ENCODE measurements around the gene DDR1.
"Not testable (repeated sequence)": the region's sequence is repeated elsewhere in the genome, so short reads cannot be mapped to it uniquely, and the experiment has no call there.

Gene DDR1

DNA sequence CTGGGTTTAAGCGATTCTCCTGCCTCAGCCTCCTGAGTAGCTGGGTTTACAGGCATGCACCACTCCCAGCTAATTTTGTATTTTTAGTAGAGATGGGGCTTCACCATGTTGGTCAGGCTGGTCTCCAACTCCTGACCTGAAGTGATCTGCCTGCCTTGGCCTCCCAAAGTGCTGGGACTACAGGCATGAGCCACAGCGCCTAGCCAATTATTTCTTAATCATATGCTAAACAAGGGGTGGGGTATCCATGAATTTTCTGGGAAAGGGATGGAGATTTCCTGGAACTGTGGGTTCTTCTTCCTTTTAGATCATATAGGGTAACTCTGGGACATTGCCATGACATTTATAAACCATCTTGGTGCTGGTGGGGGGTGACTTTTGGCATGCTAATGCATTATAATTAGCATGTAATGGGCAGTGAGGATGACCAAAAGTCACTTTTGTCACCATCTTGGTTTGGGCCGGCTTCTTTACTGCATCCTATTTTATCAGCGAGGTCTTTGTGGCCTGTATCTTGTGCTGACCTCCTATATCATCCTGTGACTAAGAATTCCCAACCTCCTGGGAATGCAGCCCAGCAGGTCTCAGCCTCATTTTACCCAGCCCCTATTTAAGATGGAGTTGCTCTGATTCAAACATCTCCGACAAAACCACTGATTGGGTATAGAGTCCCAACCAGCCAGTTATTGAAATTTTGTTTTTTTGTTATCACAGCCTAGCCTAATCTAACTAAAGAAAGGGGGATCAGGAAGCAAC, 29.9 kb upstream of the DDR1 start:
- no peak for DNase-seq

DNA sequence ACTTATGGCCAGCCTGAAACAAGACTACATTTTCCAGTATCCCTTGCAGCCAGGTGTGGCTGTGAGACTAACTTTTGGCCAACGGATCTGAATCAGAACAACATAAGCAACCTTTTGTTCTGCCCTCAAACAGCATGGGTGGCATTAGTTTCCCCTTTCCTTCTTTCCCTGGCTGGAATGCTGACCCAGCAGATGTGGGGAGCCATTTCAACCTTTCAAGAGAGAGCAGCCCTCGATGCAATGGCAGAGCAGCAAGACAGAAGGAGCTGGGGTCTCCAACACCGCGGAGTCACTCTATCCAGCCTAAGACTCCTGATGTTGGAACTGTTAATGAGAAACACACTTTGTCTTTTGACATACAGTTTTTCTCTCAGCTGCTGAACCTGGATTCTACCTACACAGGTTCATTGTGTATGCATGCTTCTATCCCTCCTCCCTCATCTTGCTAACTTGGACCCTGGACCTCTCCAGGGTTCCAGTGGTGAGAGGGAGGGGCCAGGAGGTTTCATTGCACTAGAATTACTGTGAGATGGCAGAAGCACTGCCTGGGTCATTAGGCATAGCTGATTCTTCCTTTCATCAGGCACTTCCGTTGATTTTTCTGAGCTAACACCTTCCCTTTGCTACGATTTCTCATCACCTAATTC, 28.8 kb upstream of the DDR1 start:
- no peak for DNase-seq

DNA sequence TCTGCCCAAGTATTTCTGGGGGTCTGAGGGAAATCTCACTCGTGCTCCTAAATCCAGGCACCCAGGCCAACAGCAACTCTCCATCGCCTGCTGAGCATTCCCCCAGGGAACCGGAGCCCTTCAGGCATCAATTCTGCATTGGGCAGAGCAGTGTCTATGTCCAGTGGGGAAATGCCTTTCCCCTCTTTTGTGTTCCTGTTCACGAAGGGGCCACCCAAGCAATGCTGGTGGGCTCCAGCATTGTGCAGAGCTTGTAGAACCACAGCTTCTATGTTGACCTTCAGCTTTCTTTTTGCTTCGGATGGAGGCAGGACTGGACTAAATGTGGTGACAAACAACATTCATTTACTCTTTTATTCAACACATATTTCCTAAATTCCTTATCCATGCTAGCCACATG, 27.2 kb upstream of the DDR1 start:
- DNase-seq, result no peak

DNA sequence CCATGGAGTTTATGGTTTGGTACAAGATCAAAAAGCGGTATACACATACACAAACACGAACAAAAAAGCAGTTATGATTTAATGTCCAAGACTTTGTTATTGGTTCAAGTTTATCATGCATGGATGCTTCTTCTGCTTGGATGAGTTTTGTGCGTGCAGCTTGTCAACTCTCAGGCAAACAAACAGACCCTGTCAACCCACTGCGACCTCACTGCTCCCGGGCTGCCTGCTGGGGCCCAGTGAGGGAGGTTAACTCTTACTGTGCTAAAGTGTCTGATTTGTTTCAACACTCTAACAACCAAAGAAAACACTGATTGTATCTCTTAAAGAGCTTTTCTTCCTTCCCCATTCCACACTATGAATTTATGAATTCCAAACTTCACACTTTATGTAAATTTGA, 26.8 kb upstream of the DDR1 start:
- DNase-seq, result no peak

DNA sequence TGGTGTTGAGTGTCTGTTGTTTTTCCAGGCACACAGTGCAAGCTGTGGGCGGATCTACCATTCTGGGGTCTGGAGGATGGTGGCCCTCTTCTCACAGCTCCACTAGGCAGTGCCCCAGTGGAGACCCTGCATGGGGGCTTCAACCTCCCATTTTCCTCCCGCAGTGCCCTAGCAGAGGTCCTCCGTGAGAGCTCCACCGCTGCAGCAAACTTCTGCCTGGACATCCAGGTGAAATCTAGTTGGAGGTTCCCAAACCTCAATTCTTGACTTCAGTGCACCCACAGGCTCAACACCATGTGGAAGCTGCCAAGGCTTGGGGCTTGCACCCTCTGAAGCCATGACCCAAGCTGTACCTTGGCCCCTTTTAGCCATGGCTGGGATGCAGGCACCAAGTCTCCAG, 24.6 kb upstream of the DDR1 start:
- DNase-seq, result not testable (repeated sequence)

DNA sequence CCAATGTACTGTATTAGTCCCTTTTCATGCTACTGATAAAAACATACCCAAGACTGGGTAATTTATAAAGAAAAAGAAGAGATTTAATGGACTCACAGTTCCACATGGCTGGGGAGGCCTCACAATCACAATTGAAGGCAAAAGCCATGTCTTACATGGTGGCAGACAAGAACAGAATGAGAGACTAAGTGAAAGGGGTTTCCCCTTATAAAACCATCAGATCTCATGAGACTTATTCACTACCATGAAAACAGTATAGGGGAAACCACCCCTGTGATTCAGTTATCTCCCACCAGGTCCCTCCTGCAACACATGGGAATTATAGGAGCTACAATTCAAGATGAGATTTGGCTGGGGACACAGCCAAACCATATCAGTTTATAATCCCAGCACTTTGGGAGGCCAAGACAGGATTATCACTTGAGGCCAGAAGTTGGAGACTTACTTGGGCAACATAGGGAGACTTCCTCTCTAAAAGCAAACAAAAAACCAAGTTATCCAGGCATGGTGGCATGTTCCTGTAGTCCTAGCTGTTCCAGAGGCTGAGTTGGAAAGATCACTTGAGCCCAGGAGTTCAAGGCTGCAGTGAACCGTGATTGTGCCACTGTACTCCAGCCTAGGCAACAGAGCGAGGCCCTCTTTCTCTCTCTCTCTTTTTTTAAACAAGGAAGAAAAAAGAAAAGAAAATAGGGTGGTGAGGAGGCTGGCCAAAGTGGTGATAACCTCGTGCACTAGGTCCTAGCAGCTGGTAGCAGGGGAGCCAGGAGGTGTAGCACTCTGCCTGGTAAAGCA, 22.9 kb upstream of the DDR1 start:
- DNase-seq, result no peak

GRCh38 chr6:30862156-30862875, 22.0 kb upstream of the DDR1 start:
- no peak for DNase-seq

- no peak for DNase-seq
These were observed 20.0 kb upstream of the DDR1 start for GRCh38 chr6:30864325-30864724.

DNA sequence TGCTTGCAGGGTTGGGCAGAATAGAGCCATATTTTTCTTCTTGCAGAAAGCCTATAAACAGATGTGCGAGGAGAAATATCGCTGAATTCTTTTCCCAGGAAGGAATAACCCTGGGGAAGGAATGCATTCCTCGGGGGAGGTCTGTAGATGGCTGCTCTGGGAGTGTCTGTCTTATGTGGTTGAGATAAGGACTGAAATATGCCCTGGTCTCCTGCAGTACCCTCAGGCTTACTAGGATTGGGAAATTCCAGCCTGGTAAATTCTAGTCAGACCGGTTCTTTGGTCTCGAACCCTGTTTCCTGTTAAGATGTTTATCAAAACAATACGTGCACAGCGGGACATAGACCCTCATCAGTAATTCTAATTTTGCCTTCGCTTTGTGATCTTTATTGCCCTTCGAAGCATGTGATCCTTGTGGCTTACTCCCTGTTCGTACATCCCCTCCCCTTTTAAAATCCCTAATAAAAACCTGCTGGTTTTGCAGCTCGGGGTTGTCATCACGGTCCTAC, 15.0 kb upstream of the DDR1 start:
- DNase-seq, result not testable (repeated sequence)

- no peak for DNase-seq
These were observed 13.8 kb upstream of the DDR1 start for GRCh38 chr6:30870546-30870945.

DNA sequence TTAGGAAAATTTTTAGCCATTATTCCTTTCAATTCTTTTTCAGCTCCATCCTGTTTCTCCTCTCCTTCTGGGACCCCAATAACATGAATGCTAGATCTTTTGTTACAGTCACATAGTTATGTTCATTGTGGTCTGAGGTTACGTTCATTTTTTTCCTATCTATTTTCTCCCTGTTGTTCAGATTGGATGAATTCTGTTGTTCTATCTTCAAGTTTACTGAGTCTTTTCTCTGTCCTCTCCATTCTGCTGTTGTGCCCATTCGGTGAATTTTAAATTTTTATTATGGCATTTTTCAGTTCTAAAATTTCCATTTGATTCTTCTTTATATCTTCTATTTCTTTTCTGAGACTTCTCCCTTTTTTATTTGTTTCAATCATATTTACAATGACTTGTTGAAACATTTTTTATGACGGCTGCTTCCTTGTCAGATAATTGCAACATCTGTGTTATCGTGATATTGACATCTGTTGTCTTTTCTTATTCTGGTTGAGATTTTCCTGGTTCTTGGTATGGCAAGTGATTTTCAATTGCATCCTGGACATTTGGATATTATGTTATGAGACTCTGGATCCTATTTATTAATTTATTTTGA, 12.6 kb upstream of the DDR1 start:
- no peak for DNase-seq

GRCh38 chr6:30873137-30873640, 11.1 kb upstream of the DDR1 start:
- DNase-seq, result no peak

- not testable (repeated sequence) for DNase-seq
These were observed 10.5 kb upstream of the DDR1 start for GRCh38 chr6:30873795-30874194.

GRCh38 chr6:30875244-30876038, 8.9 kb upstream of the DDR1 start:
- DNase-seq, result no peak

DNA sequence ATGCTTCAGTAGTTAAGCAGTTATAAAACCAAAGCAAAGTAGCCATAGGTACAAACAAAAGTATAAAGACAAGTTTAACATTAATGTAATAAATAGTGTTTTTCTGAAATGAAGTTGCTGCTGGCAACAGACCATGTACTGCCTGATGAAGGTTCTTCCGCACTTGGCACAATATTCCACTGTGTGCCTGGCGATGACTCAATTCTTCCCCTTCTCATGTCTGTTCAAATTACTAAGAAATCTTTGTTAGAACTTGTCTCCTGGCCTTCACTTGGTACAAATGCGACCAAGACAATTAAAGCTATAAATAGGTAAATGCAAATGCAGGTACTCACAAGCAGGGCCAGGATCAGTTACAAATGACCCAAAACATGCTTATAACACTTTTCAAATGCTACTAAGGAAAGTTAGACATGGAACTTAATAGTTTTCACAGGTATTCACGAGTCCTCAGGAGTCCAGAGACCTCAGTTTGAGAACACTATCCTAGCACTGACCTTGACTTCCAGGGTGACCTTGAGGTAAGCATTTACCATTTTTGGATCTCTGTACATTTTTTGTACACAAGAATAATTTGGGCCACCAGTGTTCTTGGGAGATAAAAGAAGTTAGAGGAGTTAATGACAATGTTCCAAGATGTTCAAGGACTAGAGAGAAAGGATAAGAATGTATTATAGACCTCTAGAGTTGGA, 8.1 kb upstream of the DDR1 start:
- no peak for DNase-seq

GRCh38 chr6:30877419-30878262, 6.7 kb upstream of the DDR1 start:
- no peak for DNase-seq

DNA sequence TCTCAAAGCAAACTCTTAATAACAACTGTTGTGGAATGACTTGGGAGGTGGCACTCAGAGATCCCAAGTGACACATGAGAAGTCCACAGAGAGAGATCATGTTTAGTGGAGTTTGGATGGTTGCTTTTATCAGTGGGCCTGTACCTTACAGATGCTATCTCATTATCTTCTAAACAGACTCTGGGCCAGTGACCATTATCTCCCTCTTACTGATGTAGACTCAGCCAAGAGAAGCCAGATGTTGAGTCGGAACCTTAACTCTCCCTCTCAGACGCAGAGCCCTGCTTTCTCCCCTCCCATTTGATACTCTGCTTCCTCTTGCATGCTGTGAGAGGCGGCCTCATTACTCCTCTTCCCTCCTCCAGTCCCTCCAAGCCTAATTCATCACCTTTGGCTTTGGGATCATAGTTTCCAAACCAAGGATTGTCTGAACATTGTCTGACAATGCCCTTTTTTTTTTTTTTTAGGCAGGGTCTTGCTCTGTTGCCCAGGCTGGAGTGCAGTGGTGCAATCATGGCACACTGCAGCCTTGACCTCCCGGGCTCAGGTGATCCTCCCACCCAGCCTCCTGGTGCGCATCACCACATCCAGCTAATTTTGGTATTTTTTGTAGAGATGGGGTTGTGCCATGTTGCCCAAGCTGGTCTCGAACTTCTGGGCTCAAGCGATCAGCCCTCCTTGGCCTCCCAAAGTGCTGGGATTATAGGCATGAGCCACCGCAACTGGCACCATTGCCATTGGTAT, 4.5 kb upstream of the DDR1 start:
- DNase-seq, result no peak

GRCh38 chr6:30880698-30881252, 3.5 kb upstream of the DDR1 start:
- DNase-seq, result no peak
